Umbilical cord (tissue), 2 donors: ENCODE data around the gene PDE7B. TPM values are rescaled to one million over a fixed set of nuclear protein-coding genes. Genes with fewer than 3 reads are reported as not detected.

Experiments used
- DNase-seq: peaks from one replicate; pipeline ENCODE4 v3.0.0-alpha.2; 2015; ENCODE audit warnings: low spot score
- total RNA-seq: library from RNA; depleted of rRNA; stranded (reverse); fragments of >200 nt; gene quantifications from one replicate; pipeline ENCODE4 v1.2.3, GENCODE V29; 2014; ENCODE audit warnings: low replicate concordance; ENCODE audit not compliant: insufficient read depth

The PDE7B gene
- total RNA-seq, 1 donor from 2014 or later = 22.9 TPM

DNA sequence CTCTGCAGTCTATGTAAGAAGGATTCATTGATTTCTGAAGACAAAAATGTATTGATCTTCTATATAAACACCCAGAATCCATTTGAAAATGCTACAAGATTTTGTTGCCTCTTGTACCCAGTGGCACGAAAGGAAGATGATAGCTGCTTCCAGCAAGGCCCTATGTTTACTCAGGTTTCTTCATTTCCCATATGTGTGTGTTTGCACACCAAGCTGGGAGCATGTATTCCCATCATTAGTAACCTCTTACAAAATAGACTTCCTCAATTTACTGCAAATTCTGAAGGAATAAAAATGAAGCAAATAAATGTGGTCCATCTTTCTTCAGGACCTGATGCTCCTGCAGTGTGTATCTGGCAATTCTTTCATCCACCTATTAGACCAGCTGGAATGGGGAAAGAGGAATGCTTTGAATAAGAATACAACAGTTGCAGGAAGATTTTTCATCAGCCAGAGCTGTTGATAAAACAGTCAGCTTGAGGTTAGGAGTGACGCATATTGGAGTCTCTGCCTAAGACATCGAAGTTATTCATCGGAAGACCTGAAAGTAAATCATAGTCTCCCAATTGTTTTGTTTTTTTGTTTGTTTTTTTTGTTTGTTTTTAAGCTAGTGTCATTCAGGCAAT, 132.3 kb downstream of the PDE7B start:
- DNase-seq = no peak

- DNase-seq = no peak
Observed at GRCh38 chr6:135985471-135985870, 134.0 kb downstream of the PDE7B start.

DNA sequence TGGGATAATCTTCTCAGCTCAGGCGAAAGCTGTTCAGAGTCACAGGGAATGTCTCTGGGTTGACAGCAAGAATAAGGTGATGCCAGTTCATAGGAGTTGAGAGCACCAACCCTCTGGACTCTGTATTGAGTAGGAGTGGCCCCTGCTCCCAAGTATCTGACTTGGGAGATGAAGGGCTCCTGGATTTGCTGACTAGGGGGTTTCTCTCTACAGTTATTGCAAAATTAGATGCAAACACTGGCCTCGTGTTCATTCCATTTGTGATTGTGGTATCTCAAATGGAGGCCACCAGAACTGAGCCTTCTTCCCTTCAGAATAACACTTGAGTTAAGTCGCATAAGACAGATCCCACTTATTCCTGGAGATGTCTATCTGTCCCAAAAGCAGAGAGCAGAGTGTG, 135.7 kb downstream of the PDE7B start:
- no peak for DNase-seq

GRCh38 chr6:135990439-135990838, 138.9 kb downstream of the PDE7B start:
- DNase-seq = no peak

DNA sequence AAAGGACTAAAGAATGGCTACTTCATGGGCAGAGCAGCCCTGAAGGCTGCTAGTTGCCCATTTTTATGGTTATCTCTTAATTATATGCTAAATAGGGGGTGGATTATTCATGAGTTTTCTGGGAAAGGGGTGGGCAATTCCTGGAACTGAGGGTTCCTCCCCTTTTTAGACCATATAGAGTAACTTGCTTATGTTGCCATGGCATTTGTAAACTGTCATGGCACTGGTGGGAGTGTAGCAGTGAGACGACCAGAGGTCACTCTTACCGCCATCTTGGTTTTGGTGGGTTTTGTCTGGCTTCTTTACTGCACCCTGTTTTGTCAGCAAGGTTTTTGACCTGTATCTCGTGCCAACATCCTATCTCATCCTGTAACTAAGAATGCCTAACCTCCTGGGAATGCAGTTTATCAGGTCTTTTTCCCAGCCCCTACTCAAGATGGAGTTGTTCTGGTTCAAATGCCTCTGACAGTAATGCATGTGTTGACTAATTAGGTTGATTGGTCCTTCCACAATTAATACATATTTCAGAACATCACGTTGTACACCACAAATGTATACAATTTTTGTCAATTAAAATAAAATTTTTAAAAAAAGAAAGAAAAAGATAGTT, 139.5 kb downstream of the PDE7B start:
- DNase-seq = no peak

- no peak for DNase-seq
Observed at GRCh38 chr6:135992739-135993138, 141.2 kb downstream of the PDE7B start.

GRCh38 chr6:135993361-135993760, 141.9 kb downstream of the PDE7B start:
- DNase-seq = no peak

- DNase-seq = peak; percentile 75
Observed at GRCh38 chr6:135994857-135995544, 143.5 kb downstream of the PDE7B start.

GRCh38 chr6:135995545-135995898, 144.0 kb downstream of the PDE7B start:
- DNase-seq = no peak

GRCh38 chr6:135996668-135997067, 145.2 kb downstream of the PDE7B start:
- no peak for DNase-seq

GRCh38 chr6:135999393-135999792, 147.9 kb downstream of the PDE7B start:
- DNase-seq = no peak

GRCh38 chr6:136007345-136007744, 155.8 kb downstream of the PDE7B start:
- DNase-seq = no peak

- no peak for DNase-seq
Observed at GRCh38 chr6:136011475-136011874, 160.0 kb downstream of the PDE7B start.

DNA sequence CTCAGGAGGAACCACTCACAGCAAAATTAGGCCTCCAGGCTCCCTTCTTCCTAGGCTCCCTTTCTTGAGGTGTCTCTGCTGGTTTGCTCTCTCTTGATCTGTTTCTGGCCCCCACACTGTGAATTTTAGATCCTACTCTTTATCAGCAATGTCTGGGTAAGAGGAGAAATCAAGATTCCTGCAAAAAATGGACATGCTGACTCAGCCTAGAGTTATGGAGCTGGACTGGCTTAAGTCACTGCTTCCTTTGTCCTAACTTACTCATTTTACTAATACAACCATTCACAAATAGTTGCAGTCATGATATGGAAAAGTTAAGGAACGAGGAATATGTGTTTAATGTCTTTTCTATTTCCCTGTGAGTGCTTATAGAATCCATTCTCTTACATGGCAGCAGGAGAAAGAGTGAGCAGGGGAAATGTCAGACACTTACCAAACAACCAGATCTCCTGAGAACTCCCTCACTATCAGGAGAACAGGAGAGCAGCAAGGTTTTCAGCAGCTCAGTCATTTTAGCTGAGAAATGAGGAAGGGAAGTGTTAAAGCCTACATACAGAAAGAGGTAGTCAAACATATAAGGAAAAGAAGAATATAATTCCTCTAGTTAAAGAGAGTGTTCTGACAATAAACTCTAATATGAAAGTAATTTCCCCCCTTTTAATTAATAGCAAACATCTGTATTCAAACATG, 160.8 kb downstream of the PDE7B start:
- DNase-seq = peak; percentile 78

DNA sequence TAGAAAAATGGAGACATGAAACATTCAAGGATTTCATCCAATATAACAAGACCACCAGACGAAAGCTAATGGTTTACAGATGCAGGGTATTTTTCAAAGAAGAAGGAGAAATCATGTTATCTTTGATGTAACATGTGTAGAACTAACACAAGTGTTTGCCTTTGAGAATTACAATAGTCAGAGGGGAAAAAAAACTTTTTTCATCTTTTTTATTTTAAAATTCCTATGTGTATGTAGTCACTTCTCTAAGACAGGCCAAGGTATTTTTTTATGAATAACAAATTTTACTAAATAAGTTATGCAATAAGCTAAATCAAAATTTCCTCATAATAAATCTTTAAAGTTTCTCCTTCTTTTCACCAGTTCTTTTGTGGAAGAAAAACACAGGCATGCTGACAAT, 161.4 kb downstream of the PDE7B start:
- DNase-seq = no peak

DNA sequence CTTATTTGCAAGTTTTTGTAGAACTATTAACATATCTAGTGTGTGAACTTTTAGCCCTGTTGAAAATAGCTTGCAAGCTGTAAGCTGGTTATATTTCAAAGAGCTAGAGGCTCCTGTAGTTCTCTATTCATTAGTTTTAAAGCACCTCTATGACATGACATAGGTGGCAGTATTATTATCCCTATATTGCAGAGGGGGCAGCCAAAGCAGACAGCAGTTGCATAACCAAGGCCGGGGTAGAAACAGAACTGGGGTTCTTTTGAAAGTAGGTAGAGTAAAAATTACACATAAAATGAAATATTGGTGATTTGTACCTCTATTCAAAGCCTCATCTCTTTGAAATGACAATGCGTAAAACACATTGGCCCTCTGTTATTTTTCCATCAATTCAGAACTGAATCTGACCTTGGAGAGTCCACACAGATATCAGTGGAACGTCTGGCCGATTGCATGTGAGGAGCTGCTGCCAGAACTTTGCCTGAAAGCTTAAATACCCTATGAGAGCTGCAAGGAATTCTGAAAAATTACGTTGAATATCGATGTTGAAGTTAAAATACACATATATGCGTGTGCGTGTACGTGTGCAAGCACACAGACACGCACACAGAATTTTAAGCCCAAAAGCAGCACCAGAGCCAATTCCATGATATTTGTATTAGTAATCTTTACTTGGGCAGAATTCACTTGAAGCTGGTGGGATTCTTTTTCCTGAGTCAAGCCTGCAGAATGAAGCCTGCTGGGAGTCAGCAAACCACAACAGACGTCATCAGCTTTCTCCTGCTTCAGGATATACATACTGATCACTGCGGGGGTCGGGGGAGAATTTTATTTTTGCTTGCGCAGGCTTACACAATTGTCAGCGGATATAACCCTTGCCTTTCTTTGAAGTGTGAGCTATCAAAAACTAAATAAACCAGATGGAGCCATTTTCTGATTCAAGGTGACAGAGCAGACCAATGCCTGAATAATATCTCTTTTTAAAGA, 163.2 kb downstream of the PDE7B start:
- peak; percentile 88 for DNase-seq

GRCh38 chr6:136015531-136015930, 164.0 kb downstream of the PDE7B start:
- DNase-seq = no peak

DNA sequence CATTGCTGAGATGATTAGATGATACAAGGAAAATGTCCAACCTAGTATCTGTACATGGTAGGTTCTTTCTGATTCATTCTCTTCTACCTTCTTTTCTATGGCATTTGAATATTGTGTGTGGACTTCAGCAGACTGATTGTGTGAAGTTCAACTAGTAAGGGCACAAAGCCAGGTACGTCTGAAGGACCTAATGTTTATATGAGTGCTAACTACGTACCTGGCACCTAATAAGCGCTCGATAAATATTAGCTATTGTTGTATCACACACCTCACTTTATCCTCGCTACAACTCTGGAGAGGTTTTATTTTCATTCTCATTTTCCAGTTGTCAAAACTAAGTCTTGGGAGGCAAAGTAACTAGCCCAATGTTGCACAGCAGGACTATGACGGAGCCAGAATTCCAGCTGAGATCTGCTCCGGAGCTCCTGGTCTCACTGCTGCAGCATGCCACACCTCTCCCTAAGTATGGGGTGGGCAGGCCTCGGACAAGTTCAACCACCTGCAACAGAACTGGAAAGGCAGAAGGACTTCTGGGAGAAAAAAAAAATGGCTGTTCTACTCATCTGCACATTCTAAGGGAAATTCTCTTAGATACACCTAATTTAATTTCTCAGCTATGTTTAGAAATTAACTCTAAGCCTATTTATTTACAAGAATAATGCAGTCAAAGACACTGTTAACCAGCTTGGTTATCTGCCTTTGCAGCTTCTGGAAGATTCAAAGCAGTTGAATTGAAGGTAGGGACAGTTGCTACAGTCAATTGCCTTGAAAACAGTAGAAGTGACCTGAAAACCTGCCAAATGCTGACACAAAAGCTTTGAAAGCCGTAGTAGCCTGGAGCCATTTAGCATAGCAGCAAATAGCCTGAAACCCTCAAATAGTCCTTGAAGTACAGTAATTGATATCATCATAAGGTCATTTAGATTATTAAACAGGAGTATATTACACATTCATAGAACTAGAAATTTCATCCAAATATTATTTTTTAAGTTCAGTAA, 165.0 kb downstream of the PDE7B start:
- no peak for DNase-seq

DNA sequence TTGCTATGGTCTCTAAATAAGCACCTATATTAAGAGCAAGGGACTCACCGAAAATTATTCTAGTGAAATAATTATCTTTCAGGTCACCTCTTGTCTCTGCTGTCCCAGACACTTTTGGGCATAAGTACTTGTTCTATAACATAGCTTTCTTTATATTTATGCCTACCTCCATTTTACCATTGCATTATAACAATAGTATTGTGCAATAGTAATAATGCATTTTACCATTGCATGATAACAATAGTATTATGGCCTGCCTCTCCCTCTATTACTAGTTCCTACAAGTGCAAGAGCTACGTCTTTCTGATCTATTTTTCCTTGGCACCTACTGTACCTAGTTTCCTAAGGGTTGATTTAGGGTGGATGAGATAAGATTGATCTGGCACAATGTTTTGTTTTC, 169.2 kb downstream of the PDE7B start:
- no peak for DNase-seq

GRCh38 chr6:136022224-136022874, 170.8 kb downstream of the PDE7B start:
- no peak for DNase-seq
